Colonic mucosa (tissue), 4 donors: ENCODE data around the gene FUT6. TPM values are rescaled to one million over a fixed set of nuclear protein-coding genes. Genes with fewer than 3 reads are reported as not detected.
A peak's percentile ranks its signal among the peaks of the same experiment; 100 is the strongest.

Source experiments
- DNase-seq: peaks from one replicate; pipeline ENCODE4 v3.0.0-alpha.2; 2020
- H3K27ac ChIP-seq: fragments of 200-600 bp; one replicate; pipeline ENCODE4 v1.8.0; 2021
- H3K27me3 ChIP-seq: fragments of 200-600 bp; one replicate; pipeline ENCODE4 v1.8.0; 2021
- H3K36me3 ChIP-seq: fragments of 200-600 bp; one replicate; pipeline ENCODE4 v1.8.0; 2021
- H3K4me1 ChIP-seq: fragments of 200-600 bp; one replicate; pipeline ENCODE4 v1.8.0; 2021; ENCODE audit warnings: mild to moderate bottlenecking
- H3K4me3 ChIP-seq: fragments of 200-600 bp; one replicate; pipeline ENCODE4 v1.8.0; 2021
- H3K9ac ChIP-seq, 2 donors: one replicate each; pipeline ENCODE4 v1.7.0; 2013; ENCODE audit warnings: control low read depth in 2 of 2, low read depth in 2 of 2, low read length in 2 of 2
- H3K9me3 ChIP-seq: fragments of 200-600 bp; one replicate; pipeline ENCODE4 v1.8.0; 2021
- CTCF ChIP-seq: fragments of 200-600 bp; IDR thresholded peaks from one replicate; pipeline ENCODE4 v1.8.0; 2022; ENCODE audit warnings: antibody characterized with exemption, mild to moderate bottlenecking
- intact Hi-C: fragments of 100-400 bp; cut with DNase I; formaldehyde crosslinking; loops from one replicate; pipeline ENCODE4 v1.14.1; 2022
- total RNA-seq, 2 donors: library from RNA; stranded (reverse); fragmentation: NEBNext Ultra II Directional in 1 of 2; extraction: Animal tissue kit (Norgen Biotek cat#: 25700) in 1 of 2; gene quantifications; one replicate each; pipeline ENCODE4 v1.2.1, GENCODE V29; 2021
- donor health status: healthy.
- donor health status: DM: no; HTN: no; CAD: no.
- donor health status: DM: no; HTN: no; CAD: no.

FUT6 gene
- total RNA-seq, 2 donors from 2014 or later, result 48.9 to 89.4 TPM

DNA sequence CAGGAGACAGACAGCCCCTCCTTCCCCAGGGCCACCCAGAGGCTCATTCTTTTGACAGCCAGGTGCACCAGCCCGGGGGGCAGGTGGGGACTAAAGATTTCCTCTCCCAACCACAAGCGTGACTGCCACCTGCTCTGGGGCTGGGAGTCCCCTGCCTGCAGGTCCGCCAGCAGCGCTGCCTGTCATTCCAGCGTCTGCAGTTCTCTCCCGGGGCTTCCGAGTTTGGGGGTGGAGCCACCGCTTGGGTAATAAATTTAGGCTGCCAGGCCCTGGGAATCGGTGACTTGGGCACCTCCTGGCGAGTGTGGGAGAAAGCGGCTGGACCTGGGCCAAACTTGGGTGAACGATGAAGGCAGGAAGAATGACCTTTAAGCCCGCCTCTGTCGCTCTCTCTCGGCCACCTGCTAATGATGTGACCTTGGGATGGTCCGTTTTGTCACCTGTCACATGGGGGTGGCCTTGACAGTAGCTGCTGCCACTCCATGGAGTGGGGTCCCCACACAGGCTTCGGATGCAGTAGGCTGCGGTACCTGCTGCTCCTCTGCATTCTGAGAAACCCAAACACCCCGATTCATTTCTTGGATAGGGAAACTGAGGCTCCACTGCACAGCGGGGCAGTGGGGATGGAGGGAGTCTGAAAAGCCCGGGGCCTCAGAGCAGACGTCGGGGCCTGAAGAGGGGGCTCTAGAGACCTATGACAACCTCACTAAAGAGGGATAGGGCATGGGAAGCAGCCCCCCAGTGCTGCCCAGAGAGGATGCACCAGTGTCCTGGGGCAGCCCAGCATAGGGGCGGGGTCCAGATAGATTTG, 12.8 kb downstream of the FUT6 start:
- Histone ChIP-seq H3K4me1 (peaks cover 10% of the 10 kb centered on the region), H3K9ac (peak overlapping the region in 1 of 2 donors; percentile 71), H3K27ac (peak overlapping the region; percentile 3), H3K36me3 (no peaks in the 10 kb centered on the region), H3K27me3 (no peaks in the 10 kb centered on the region), H3K9me3 (no peaks in the 10 kb centered on the region), H3K4me3 (no peak overlapping the region)
- no peak for TF ChIP-seq CTCF
- DNase-seq, result peak; percentile 90
- intact Hi-C loops, result no loop called here

DNA sequence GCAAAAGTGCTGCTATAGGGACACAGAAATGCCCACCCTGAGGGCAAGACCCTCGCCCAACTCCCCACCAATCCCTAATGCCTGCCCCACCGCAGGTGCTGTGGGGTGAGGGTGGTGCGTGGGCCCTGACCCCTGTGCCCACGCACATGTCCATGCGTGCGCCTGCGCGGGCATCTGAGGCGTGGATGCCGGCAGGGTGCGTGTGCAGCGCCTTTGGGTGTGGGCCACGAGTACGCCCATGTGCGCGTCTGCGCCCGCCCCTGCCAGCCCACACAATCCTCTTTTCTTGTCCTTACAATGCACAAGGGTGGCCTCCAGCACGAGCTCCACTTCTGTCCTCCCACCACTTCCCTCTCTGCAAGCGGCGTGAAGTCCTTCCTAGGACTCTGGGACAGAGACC, 14.3 kb downstream of the FUT6 start:
- H3K36me3 ChIP-seq, result no peaks in the 10 kb centered on the region
- no peaks in the 10 kb centered on the region for H3K9me3 ChIP-seq
- H3K4me1 ChIP-seq, result peaks cover 10% of the 10 kb centered on the region
- H3K27ac ChIP-seq, result no peak overlapping the region
- no peak for TF ChIP-seq CTCF
- intact Hi-C loops, result no loop called here
- no peak overlapping the region for H3K4me3 ChIP-seq
- no peak overlapping the region for H3K9ac ChIP-seq
- H3K27me3 ChIP-seq, result no peaks in the 10 kb centered on the region
- no peak for DNase-seq

DNA sequence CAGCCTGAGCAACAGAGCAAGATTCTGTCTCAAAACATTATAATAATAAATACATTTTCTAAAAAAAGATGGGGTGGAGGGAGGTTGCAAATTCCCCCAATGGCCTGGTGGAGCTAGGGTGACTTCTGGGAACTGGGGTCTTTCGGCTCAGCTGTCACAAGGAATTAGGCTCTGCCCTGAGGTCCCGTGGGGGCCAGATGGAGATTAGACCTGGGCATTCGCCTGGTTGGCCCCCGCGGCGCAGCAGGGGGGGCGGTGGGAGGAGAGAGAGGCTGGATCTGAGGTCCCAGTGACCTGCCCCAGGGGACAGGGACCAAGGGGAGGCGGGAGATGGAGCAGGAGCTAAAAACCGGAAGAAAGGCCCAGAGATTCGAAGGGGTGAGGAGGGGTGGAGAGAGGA, 14.8 kb downstream of the FUT6 start:
- Histone ChIP-seq H3K9me3 (no peaks in the 10 kb centered on the region), H3K36me3 (no peaks in the 10 kb centered on the region), H3K9ac (no peak overlapping the region), H3K27me3 (no peaks in the 10 kb centered on the region), H3K4me1 (peaks cover 10% of the 10 kb centered on the region), H3K4me3 (no peak overlapping the region), H3K27ac (no peak overlapping the region)
- no peak for DNase-seq
- no peak for TF ChIP-seq CTCF
- intact Hi-C loops, result loop anchor here (5.0 kb wide), 1 partner anchor 68 kb away; no protein-coding TSS in a partner anchor

- intact Hi-C loops, result loop anchor here (5.0 kb wide), 1 partner anchor 69 kb away; no protein-coding TSS in a partner anchor
- no peak overlapping the region for H3K27ac ChIP-seq
- no peak overlapping the region for H3K9ac ChIP-seq
- H3K4me3 ChIP-seq, result no peak overlapping the region
- no peaks in the 10 kb centered on the region for H3K27me3 ChIP-seq
- no peaks in the 10 kb centered on the region for H3K9me3 ChIP-seq
- H3K36me3 ChIP-seq, result no peaks in the 10 kb centered on the region
- DNase-seq, result peak; percentile 67
- H3K4me1 ChIP-seq, result peaks cover 10% of the 10 kb centered on the region
- TF ChIP-seq CTCF, result no peak
These were observed 15.8 kb downstream of the FUT6 start for GRCh38 chr19:5823579-5824281.

GRCh38 chr19:5822181-5822844, 17.2 kb downstream of the FUT6 start:
- Histone ChIP-seq H3K27me3 (no peaks in the 10 kb centered on the region), H3K27ac (no peak overlapping the region), H3K36me3 (no peaks in the 10 kb centered on the region), H3K4me1 (peaks cover 5% of the 10 kb centered on the region), H3K9me3 (no peaks in the 10 kb centered on the region), H3K4me3 (no peak overlapping the region), H3K9ac (no peak overlapping the region)
- no peak for DNase-seq
- intact Hi-C loops, result loop anchor here (5.0 kb wide), 1 partner anchor 70 kb away; no protein-coding TSS in a partner anchor
- no peak for TF ChIP-seq CTCF
